ENCODE results near the gene LTBP4.

DNA sequence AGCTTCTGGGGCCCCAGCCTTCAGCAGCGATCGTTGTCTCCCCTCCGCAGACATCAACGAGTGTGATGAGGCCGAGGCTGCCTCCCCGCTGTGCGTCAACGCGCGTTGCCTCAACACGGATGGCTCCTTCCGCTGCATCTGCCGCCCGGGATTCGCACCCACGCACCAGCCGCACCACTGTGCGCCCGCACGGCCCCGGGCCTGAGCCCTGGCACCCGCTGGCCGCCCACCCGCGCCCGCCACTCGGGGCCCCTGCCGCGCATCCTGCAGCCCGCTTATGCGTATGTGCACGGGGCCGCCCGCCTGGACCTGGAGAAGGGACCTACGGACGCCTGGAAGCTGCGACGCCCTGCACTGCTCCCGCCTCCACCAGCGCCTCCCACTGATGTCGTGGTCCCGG, 28.2 kb downstream of the LTBP4 start:
- TF ChIP-seq EP300 (IDR thresholded peaks at IDR 0.05) (no peak), POLR2A (IDR thresholded peaks at IDR 0.05) (no peak), POLR2AphosphoS5 (IDR thresholded peaks at IDR 0.05) (no peak)
- TF ChIP-seq, protein P1, sequence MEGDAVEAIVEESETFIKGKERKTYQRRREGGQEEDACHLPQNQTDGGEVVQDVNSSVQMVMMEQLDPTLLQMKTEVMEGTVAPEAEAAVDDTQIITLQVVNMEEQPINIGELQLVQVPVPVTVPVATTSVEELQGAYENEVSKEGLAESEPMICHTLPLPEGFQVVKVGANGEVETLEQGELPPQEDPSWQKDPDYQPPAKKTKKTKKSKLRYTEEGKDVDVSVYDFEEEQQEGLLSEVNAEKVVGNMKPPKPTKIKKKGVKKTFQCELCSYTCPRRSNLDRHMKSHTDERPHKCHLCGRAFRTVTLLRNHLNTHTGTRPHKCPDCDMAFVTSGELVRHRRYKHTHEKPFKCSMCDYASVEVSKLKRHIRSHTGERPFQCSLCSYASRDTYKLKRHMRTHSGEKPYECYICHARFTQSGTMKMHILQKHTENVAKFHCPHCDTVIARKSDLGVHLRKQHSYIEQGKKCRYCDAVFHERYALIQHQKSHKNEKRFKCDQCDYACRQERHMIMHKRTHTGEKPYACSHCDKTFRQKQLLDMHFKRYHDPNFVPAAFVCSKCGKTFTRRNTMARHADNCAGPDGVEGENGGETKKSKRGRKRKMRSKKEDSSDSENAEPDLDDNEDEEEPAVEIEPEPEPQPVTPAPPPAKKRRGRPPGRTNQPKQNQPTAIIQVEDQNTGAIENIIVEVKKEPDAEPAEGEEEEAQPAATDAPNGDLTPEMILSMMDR (IDR thresholded peaks at IDR 0.05), result no peak

Measured in gastroesophageal sphincter (tissue), 3 donors.